PC-3 (cell line): ENCODE measurements around the gene MT1H. TPM values are rescaled to one million over a fixed set of nuclear protein-coding genes. Genes with fewer than 3 reads are reported as not detected.

Source experiments
- ATAC-seq: fragments of 200-7000 bp; cut with Tn5 transposase; 2 replicates; pipeline ENCODE4 v1.9.1; 2020; ENCODE audit warnings: mild to moderate bottlenecking, moderate library complexity
- BruUV-seq: library from RNA; stranded (reverse); fragments of 400-500 nt; replicated peaks from 2 replicates; lab custom pipeline; 2021; lab: Mats Ljungman, UMichigan
- CTCF ChIA-PET: fragments of 300-600 bp; sonication (Branson Sonifier 250); formaldehyde crosslinking; loops from one replicate; lab custom pipeline; 2022; ENCODE audit warnings: antibody characterized with exemption; lab: Charles Lee
- POLR2A ChIA-PET: fragments of 300-600 bp; sonication (Branson Sonifier 250); formaldehyde crosslinking; loops from one replicate; lab custom pipeline; 2022; ENCODE audit warnings: antibody characterized with exemption; ENCODE audit not compliant: unreplicated experiment; lab: Charles Lee
- DNase-seq: peaks from one replicate; pipeline ENCODE4 v3.0.0-alpha.2; 2015
- H2AFZ ChIP-seq: fragments of 300-600 bp; sonication (generic); 2 replicates; pipeline ENCODE4 v1.6.0; 2016; ENCODE audit warnings: antibody characterized with exemption, low read length
- H3F3A ChIP-seq: fragments of 300-600 bp; sonication (generic); one replicate; pipeline ENCODE4 v1.6.0; 2017; ENCODE audit warnings: antibody characterized with exemption, low read length, control low read depth, mild to moderate bottlenecking; ENCODE audit not compliant: unreplicated experiment
- H3K27ac ChIP-seq: fragments of 300-600 bp; sonication (generic); 2 replicates; pipeline ENCODE4 v1.5.1; 2016; ENCODE audit warnings: mild to moderate bottlenecking, low read length
- H3K27me3 ChIP-seq: fragments of 300-600 bp; sonication (generic); 2 replicates; pipeline ENCODE4 v1.6.1; 2016; ENCODE audit warnings: low read length, mixed read lengths
- H3K36me3 ChIP-seq: fragments of 300-600 bp; sonication (generic); 2 replicates; pipeline ENCODE4 v1.6.1; 2016; ENCODE audit warnings: low read depth, mixed run types, low read length, mixed read lengths
- H3K4me1 ChIP-seq: fragments of 300-600 bp; sonication (generic); 2 replicates; pipeline ENCODE4 v1.5.1; 2016; ENCODE audit warnings: low read length; ENCODE audit not compliant: insufficient read depth
- H3K4me2 ChIP-seq: fragments of 300-600 bp; sonication (generic); 2 replicates; pipeline ENCODE4 v1.6.0; 2016; ENCODE audit warnings: low read length
- H3K4me3 ChIP-seq: fragments of 300-600 bp; sonication (generic); 2 replicates; pipeline ENCODE4 v1.5.1; 2016; ENCODE audit warnings: mild to moderate bottlenecking, low read length, mixed read lengths
- H3K79me2 ChIP-seq: fragments of 300-600 bp; sonication (generic); 2 replicates; pipeline ENCODE4 v1.6.1; 2017; ENCODE audit warnings: low read length, mixed read lengths
- H3K9ac ChIP-seq: fragments of 300-600 bp; sonication (generic); 2 replicates; pipeline ENCODE4 v1.6.0; 2016; ENCODE audit warnings: mild to moderate bottlenecking, low read length
- H3K9me2 ChIP-seq: fragments of 300-600 bp; sonication (generic); replicated peaks from 2 replicates; pipeline ENCODE4 v1.6.1; 2016; ENCODE audit warnings: mixed run types, low read length, mixed read lengths
- H3K9me3 ChIP-seq: fragments of 300-600 bp; sonication (generic); 2 replicates; pipeline ENCODE4 v1.6.1; 2016; ENCODE audit warnings: low read length, mixed read lengths
- H4K20me1 ChIP-seq: fragments of 300-600 bp; sonication (generic); 2 replicates; pipeline ENCODE4 v1.6.1; 2016; ENCODE audit warnings: low read length, mixed read lengths
- EZH2 ChIP-seq: fragments of 300-600 bp; sonication (generic); IDR thresholded peaks from one replicate; pipeline ENCODE4 v1.6.1; 2017; ENCODE audit warnings: antibody characterized with exemption, mild to moderate bottlenecking, low read length; ENCODE audit not compliant: unreplicated experiment
- EZH2phosphoT487 ChIP-seq: fragments of 300-600 bp; sonication (generic); IDR thresholded peaks from 2 replicates; pipeline ENCODE4 v1.6.1; 2018; ENCODE audit warnings: mild to moderate bottlenecking, antibody characterized with exemption, low read length, borderline replicate concordance
- intact Hi-C: fragments of 100-400 bp; cut with micrococcal nuclease; formaldehyde crosslinking; loops from 2 replicates; pipeline ENCODE4 v1.9.0; 2023
- total RNA-seq: library from RNA; depleted of rRNA; stranded (reverse); fragments of >200 nt; gene quantifications from 2 replicates; pipeline ENCODE4 v1.2.3, GENCODE V29; 2014
- TF ChIP-seq, protein P1 (sequence below): fragments of 300-600 bp; sonication (generic); conservative IDR thresholded peaks from 2 replicates; pipeline ENCODE4 v1.5.1; 2017; ENCODE audit warnings: antibody characterized with exemption, low read depth, mild to moderate bottlenecking, low read length

Gene MT1H
- total RNA-seq, 1 experiment from 2014 or later = not detected

DNA sequence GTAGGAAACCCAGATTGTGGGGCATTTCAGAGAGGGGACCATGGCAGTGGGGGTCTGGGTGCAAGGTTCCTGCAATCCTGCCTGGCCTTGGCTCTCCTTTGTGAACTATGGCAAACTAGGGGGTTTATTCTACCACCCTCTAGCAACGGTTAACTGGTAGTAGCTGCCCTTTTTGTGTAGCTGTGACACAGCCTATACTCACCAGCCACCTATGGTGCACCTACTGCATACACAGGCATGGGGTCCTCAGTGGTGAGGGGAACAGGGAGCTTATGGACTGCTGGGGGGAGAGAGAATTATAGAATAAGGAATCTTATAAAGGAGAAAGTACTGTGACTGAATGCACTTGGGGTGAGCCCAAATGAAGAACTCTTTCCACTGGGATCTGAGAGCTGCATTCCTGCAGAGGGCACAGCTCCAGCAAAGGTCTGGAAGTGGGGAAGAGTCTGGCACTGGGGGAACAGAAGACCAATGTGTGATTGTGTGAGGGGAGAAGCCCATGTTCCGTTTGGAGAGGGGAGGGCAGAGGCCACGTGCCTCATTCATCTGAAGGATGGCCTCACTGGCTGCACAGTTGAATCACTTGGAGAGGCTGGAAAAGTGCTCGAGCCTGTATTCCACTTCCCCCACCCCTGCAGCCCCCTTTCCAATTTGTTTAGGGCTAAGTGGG is 14.8 kb downstream of the MT1H start:
- no peak for TF ChIP-seq EZH2phosphoT487
- no peak for TF ChIP-seq EZH2
- TF ChIP-seq, protein P1, sequence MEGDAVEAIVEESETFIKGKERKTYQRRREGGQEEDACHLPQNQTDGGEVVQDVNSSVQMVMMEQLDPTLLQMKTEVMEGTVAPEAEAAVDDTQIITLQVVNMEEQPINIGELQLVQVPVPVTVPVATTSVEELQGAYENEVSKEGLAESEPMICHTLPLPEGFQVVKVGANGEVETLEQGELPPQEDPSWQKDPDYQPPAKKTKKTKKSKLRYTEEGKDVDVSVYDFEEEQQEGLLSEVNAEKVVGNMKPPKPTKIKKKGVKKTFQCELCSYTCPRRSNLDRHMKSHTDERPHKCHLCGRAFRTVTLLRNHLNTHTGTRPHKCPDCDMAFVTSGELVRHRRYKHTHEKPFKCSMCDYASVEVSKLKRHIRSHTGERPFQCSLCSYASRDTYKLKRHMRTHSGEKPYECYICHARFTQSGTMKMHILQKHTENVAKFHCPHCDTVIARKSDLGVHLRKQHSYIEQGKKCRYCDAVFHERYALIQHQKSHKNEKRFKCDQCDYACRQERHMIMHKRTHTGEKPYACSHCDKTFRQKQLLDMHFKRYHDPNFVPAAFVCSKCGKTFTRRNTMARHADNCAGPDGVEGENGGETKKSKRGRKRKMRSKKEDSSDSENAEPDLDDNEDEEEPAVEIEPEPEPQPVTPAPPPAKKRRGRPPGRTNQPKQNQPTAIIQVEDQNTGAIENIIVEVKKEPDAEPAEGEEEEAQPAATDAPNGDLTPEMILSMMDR = no peak
- no TSS peak for BruUV-seq
- H3K27me3 ChIP-seq = no peaks in the 10 kb centered on the region
- H3K4me3 ChIP-seq = no peak overlapping the region
- H3K9ac ChIP-seq = no peak overlapping the region
- peaks cover 8% of the 10 kb centered on the region; the same call in 1 of the 2 replicates for H3K79me2 ChIP-seq
- H3K9me3 ChIP-seq = no peaks in the 10 kb centered on the region
- no peak overlapping the region for H2AFZ ChIP-seq
- H3K9me2 ChIP-seq = no peaks in the 10 kb centered on the region
- H3K4me2 ChIP-seq = no peak overlapping the region
- H3F3A ChIP-seq = no peaks in the 10 kb centered on the region
- no peaks in the 10 kb centered on the region for H4K20me1 ChIP-seq
- POLR2A ChIA-PET = no interaction called here
- H3K36me3 ChIP-seq = no peaks in the 10 kb centered on the region
- peaks cover 33% of the 10 kb centered on the region for H3K4me1 ChIP-seq
- intact Hi-C loops = loop anchor here (5.0 kb wide), 1 partner anchor 77 kb away; the partner anchor contains the start of gene MT2A
- DNase-seq = no peak
- CTCF ChIA-PET = no interaction called here
- no peak overlapping the region for H3K27ac ChIP-seq
- no peak for ATAC-seq

DNA sequence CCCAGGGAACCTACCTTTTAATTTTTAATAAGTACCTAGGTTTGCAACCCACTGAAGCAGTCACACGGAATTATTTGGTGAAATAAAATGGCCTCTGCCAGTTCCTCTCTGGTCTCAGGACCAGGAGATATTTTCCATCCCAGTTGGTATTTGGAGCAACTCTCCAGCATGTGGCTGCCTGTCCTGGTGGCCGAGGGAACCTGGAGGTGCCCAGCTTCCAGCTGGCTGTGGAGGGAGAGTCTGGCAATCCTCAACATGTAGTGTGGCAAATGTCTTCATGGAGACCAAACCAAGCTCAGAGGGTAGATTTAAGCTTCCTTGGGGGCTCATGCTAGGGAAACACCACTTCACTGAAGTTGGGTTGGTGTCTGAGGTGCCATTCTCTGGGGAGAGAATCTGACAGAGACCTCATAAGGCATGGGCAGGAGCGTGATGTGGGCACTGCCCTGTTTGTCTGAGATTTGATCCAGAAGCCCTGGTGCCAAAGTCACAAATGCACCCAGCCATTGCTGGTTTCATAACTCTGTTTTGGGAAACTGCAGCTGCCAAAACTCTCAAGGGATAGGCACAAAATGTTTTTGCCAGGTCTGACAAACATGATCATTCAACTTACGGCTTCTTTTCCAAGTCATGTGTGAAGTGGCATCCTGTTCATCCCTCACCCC is 15.4 kb downstream of the MT1H start:
- Histone ChIP-seq H3K79me2 (peaks cover 8% of the 10 kb centered on the region; the same call in 1 of the 2 replicates), H3K4me2 (no peak overlapping the region), H3K36me3 (no peaks in the 10 kb centered on the region), H3K27me3 (no peaks in the 10 kb centered on the region), H3F3A (no peaks in the 10 kb centered on the region), H3K4me1 (peaks cover 27% of the 10 kb centered on the region), H3K27ac (no peak overlapping the region), H2AFZ (no peak overlapping the region), H3K9me2 (no peaks in the 10 kb centered on the region), H3K9ac (no peak overlapping the region), H3K9me3 (no peaks in the 10 kb centered on the region), H3K4me3 (no peak overlapping the region), H4K20me1 (no peaks in the 10 kb centered on the region)
- ChIA-PET CTCF (no interaction called here), POLR2A (no interaction called here)
- no peak for TF ChIP-seq EZH2phosphoT487
- DNase-seq = no peak
- intact Hi-C loops = loop anchor here (5.0 kb wide), 1 partner anchor 78 kb away; the partner anchor contains the start of gene MT2A
- no peak for ATAC-seq
- BruUV-seq = no TSS peak

DNA sequence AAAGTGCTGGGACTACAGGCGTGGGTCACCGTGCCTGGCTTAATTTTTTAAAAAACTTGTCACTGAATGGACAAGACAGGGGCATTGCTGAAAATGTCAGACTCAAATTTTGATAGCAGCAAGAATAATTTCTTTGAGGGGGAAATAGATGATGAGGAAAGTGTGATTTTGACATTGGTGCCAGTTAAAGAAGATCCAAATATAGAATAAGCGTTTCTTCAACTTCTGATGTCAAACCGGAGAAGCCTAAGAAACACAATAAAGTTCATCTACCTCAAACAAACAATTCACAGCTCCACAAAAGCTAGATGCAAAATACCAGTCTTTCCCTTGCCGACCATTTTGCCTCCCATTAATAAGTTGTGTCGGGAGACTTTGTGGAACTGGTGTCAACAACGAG is 17.1 kb downstream of the MT1H start:
- peaks cover 8% of the 10 kb centered on the region; the same call in 1 of the 2 replicates for H3K79me2 ChIP-seq
- intact Hi-C loops = no loop called here
- H3K9ac ChIP-seq = no peak overlapping the region
- H3K9me3 ChIP-seq = no peaks in the 10 kb centered on the region
- TF ChIP-seq EZH2phosphoT487 (no peak), EZH2 (no peak)
- no peaks in the 10 kb centered on the region for H3K36me3 ChIP-seq
- H3K4me2 ChIP-seq = no peak overlapping the region
- H3K4me1 ChIP-seq = peaks cover 18% of the 10 kb centered on the region; the same call in 1 of the 2 replicates
- no peaks in the 10 kb centered on the region for H4K20me1 ChIP-seq
- no peak overlapping the region for H2AFZ ChIP-seq
- ChIA-PET POLR2A (no interaction called here), CTCF (no interaction called here)
- no peak overlapping the region for H3K27ac ChIP-seq
- no peaks in the 10 kb centered on the region for H3K9me2 ChIP-seq
- no peaks in the 10 kb centered on the region for H3F3A ChIP-seq
- no TSS peak for BruUV-seq
- DNase-seq (no peak), ATAC-seq (no peak)
- H3K4me3 ChIP-seq = no peak overlapping the region
- no peaks in the 10 kb centered on the region for H3K27me3 ChIP-seq
